HepG2 (cell line): ENCODE measurements around the gene TRIM15. TPM values are rescaled to one million over a fixed set of nuclear protein-coding genes. Genes with fewer than 3 reads are reported as not detected.
A peak's percentile ranks its signal among the peaks of the same experiment; 100 is the strongest.

Experiments used
- CEBPB ChIP-seq: IDR thresholded peaks from 2 replicates; pipeline ENCODE4 v1.6.1; 2011; ENCODE audit warnings: low read depth, low read length, improper control_type of control experiment, borderline replicate concordance
- HNRNPH1 ChIP-seq: fragments of 200-400 bp; formaldehyde crosslinking; optimal IDR thresholded peaks from 2 replicates; pipeline ENCODE3; 2017; ENCODE audit warnings: mild to moderate bottlenecking, low read depth, low read length
- HNRNPL ChIP-seq: fragments of 200-400 bp; formaldehyde crosslinking; IDR thresholded peaks from 2 replicates; pipeline ENCODE4 v1.6.1; 2017; ENCODE audit warnings: mild to moderate bottlenecking, low read depth, low read length
- NONO ChIP-seq, 2 experiments: fragments of 450-650 bp in 1 of 2; sonication (generic) in 1 of 2; formaldehyde crosslinking in 1 of 2; IDR thresholded peaks in 1 of 2; conservative IDR thresholded peaks in 1 of 2; 2 replicates each; pipeline versions ENCODE4 v1.6.1 to v1.8.0; 2017 to 2022; ENCODE audit warnings: mild to moderate bottlenecking in 1 of 2, missing genetic modification reagents in 1 of 2, moderate library complexity in 1 of 2
- PLRG1 ChIP-seq: fragments of 450-650 bp; conservative IDR thresholded peaks from 2 replicates; pipeline ENCODE4 v1.6.1; 2016
- SATB2 ChIP-seq: sonication (generic); formaldehyde crosslinking; IDR thresholded peaks from 2 replicates; pipeline ENCODE4 v1.5.0; 2020; ENCODE audit warnings: missing genetic modification reagents
- TARDBP ChIP-seq: sonication (generic); formaldehyde crosslinking; IDR thresholded peaks from 2 replicates; pipeline ENCODE4 v1.8.0; 2022; ENCODE audit warnings: mild to moderate bottlenecking, missing genetic modification reagents
- TBX3 ChIP-seq: fragments of 450-650 bp; IDR thresholded peaks from 2 replicates; pipeline ENCODE4 v1.6.1; 2017; ENCODE audit warnings: antibody characterized with exemption, mild to moderate bottlenecking, inconsistent platforms, borderline replicate concordance
- ZKSCAN1 ChIP-seq: fragments of 150-350 bp; IDR thresholded peaks from 2 replicates; pipeline ENCODE4 v1.6.1; 2014; ENCODE audit warnings: low read length
- ZNF205 ChIP-seq: IDR thresholded peaks from 2 replicates; pipeline ENCODE4 v1.6.1; 2018; ENCODE audit warnings: missing biosample characterization, missing genetic modification reagents
- ZNF510 ChIP-seq: sonication (generic); formaldehyde crosslinking; IDR thresholded peaks from 2 replicates; pipeline ENCODE4 v1.4.0; 2020; ENCODE audit warnings: low read depth, mild to moderate bottlenecking, missing genetic modification reagents
- ZSCAN29 ChIP-seq: sonication (generic); formaldehyde crosslinking; conservative IDR thresholded peaks from 2 replicates; pipeline ENCODE4 v1.4.0; 2020; ENCODE audit warnings: mild to moderate bottlenecking, missing genetic modification reagents
- polyA plus RNA-seq, 8 experiments: library from polyadenylated mRNA; depleted of rRNA in 3 of 8; stranded (reverse) in 7 of 8; unstranded in 1 of 8; fragments of >200 nt; fragmentation: Illumina TruSeq in 4 of 8; extraction: Trizol in 4 of 8; gene quantifications; 2 replicates each; pipeline versions ENCODE4 v1.2.1 to v1.2.3, GENCODE V29; 2011 to 2016; ENCODE audit warnings: low read depth in 4 of 8, missing spikeins in 1 of 8, mixed read lengths in 1 of 8; ENCODE audit not compliant: insufficient read depth in 1 of 8
- total RNA-seq, 5 experiments: library from RNA; depleted of rRNA; stranded (reverse); fragments of >200 nt; fragmentation: Illumina TruSeq; extraction: Trizol; gene quantifications; 2 replicates each; pipeline ENCODE4 v1.2.3, GENCODE V29; 2016; ENCODE audit warnings: low read depth in 1 of 5
- TF ChIP-seq, protein P1 (sequence below): sonication (generic); formaldehyde crosslinking; IDR thresholded peaks from 2 replicates; pipeline ENCODE4 v1.8.0; 2022; ENCODE audit warnings: missing genetic modification reagents, mild to moderate bottlenecking, inconsistent platforms, borderline replicate concordance
- TF ChIP-seq, protein P2 (sequence below): sonication (generic); formaldehyde crosslinking; IDR thresholded peaks from 2 replicates; pipeline ENCODE4 v1.4.0; 2020; ENCODE audit warnings: missing genetic modification reagents, borderline replicate concordance
- TF ChIP-seq, protein P3 (sequence below): sonication (generic); formaldehyde crosslinking; IDR thresholded peaks from 2 replicates; pipeline ENCODE4 v1.4.0; 2020; ENCODE audit warnings: missing genetic modification reagents
- TF ChIP-seq, protein P4 (sequence below): sonication (generic); formaldehyde crosslinking; IDR thresholded peaks from 2 replicates; pipeline ENCODE4 v1.5.0; 2020; ENCODE audit warnings: missing genetic modification reagents, mild to moderate bottlenecking, borderline replicate concordance
- TF ChIP-seq, protein P5 (sequence below): sonication (generic); formaldehyde crosslinking; IDR thresholded peaks from 2 replicates; pipeline ENCODE4 v1.4.0; 2020; ENCODE audit warnings: mild to moderate bottlenecking, missing genetic modification reagents

Gene TRIM15
- total and polyA plus RNA-seq, 2 of the 13 experiments (the other 11 are each of a cell fraction or from before 2014, with no cell fraction given), result 35.1 to 38.2 TPM

DNA sequence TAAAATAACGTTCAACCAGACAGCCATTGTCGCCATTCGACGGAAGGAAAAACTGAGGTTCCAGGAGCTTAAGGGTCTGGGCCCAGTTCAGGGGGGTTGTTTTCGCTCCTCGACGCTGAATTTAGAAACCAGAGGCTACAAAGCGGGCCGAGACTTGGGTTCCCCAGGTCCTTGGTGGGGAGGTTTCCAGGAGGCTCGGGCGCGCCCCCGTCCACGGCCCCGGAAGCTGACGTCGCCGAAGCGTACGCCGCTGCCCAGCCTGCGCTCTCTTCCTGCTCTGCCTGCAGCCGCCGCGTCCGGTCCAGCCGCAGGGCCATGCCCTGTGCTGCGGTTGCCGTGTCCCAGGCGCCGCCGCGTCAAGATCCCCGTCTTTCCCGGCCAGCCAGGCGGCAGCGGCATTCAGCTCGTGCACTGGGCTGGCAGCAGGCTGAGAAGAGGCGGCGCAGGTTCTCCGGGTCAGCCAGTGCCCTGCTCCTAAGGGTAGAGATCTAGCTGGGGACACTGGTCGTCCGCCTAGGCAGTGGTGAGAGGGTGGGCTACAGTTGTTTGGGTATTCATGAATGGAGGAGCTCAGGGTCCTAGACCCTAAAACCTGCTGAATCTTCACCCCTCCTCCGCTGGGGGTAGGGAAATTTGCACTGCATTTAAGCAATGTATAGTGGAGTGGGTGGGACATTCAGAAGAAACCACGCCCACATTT is 50.8 kb downstream of the TRIM15 start (continued):
- TF ChIP-seq, protein P1, sequence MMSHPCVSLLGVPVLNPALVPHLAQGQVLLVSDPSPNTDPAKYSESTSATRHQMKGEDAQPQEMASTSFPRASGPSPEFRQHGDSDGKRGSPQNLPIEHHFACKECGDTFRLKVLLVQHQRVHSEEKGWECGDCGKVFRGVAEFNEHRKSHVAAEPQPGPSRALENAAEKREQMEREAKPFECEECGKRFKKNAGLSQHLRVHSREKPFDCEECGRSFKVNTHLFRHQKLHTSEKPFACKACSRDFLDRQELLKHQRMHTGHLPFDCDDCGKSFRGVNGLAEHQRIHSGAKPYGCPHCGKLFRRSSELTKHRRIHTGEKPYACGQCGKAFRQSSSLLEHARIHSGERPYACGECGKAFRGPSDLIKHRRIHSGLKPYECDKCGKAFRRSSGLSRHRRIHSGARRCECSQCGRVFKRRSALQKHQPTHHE (CRISPR knock-in tag), result peak; percentile 82; the same call in 1 of the 2 replicates
- TF ChIP-seq TBX3 (peak; percentile 42; the same call in 1 of the 2 replicates), ZNF510 (CRISPR knock-in tag) (no peak; the same call in 1 of the 2 replicates), ZNF205 (CRISPR knock-in tag) (peak; percentile 55; the same call in 1 of the 2 replicates), ZKSCAN1 (0 out of 2 replicates have a peak, but pooled peaks have one; percentile 21), HNRNPH1 (no peak), SATB2 (0 out of 2 replicates have a peak, but pooled peaks have one; percentile 80), TARDBP (peak; percentile 34; the same call in 1 of the 2 replicates), NONO (IDR thresholded peaks at IDR 0.05) (no peak), NONO (CRISPR knock-in tag; conservative IDR thresholded peaks at IDR 0.05) (peak; percentile 92), CEBPB (no peak), ZSCAN29 (CRISPR knock-in tag) (0 out of 2 replicates have a peak, but pooled peaks have one; percentile 6), HNRNPL (no peak), PLRG1 (no peak)
- TF ChIP-seq, protein P2, sequence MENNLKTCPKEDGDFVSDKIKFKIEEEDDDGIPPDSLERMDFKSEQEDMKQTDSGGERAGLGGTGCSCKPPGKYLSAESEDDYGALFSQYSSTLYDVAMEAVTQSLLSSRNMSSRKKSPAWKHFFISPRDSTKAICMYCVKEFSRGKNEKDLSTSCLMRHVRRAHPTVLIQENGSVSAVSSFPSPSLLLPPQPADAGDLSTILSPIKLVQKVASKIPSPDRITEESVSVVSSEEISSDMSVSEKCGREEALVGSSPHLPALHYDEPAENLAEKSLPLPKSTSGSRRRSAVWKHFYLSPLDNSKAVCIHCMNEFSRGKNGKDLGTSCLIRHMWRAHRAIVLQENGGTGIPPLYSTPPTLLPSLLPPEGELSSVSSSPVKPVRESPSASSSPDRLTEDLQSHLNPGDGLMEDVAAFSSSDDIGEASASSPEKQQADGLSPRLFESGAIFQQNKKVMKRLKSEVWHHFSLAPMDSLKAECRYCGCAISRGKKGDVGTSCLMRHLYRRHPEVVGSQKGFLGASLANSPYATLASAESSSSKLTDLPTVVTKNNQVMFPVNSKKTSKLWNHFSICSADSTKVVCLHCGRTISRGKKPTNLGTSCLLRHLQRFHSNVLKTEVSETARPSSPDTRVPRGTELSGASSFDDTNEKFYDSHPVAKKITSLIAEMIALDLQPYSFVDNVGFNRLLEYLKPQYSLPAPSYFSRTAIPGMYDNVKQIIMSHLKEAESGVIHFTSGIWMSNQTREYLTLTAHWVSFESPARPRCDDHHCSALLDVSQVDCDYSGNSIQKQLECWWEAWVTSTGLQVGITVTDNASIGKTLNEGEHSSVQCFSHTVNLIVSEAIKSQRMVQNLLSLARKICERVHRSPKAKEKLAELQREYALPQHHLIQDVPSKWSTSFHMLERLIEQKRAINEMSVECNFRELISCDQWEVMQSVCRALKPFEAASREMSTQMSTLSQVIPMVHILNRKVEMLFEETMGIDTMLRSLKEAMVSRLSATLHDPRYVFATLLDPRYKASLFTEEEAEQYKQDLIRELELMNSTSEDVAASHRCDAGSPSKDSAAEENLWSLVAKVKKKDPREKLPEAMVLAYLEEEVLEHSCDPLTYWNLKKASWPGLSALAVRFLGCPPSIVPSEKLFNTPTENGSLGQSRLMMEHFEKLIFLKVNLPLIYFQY (CRISPR knock-in tag), result no peak; the same call in 1 of the 2 replicates
- TF ChIP-seq, protein P3, sequence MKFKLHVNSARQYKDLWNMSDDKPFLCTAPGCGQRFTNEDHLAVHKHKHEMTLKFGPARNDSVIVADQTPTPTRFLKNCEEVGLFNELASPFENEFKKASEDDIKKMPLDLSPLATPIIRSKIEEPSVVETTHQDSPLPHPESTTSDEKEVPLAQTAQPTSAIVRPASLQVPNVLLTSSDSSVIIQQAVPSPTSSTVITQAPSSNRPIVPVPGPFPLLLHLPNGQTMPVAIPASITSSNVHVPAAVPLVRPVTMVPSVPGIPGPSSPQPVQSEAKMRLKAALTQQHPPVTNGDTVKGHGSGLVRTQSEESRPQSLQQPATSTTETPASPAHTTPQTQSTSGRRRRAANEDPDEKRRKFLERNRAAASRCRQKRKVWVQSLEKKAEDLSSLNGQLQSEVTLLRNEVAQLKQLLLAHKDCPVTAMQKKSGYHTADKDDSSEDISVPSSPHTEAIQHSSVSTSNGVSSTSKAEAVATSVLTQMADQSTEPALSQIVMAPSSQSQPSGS (CRISPR knock-in tag), result peak; percentile 83
- TF ChIP-seq, protein P4, sequence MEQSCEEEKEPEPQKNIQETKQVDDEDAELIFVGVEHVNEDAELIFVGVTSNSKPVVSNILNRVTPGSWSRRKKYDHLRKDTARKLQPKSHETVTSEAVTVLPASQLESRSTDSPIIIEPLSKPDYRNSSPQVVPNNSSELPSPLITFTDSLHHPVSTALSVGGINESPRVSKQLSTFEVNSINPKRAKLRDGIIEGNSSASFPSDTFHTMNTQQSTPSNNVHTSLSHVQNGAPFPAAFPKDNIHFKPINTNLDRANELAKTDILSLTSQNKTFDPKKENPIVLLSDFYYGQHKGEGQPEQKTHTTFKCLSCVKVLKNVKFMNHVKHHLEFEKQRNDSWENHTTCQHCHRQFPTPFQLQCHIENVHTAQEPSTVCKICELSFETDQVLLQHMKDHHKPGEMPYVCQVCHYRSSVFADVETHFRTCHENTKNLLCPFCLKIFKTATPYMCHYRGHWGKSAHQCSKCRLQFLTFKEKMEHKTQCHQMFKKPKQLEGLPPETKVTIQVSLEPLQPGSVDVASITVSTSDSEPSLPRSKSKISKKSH (CRISPR knock-in tag), result peak; percentile 69; the same call in 1 of the 2 replicates
- TF ChIP-seq, protein P5, sequence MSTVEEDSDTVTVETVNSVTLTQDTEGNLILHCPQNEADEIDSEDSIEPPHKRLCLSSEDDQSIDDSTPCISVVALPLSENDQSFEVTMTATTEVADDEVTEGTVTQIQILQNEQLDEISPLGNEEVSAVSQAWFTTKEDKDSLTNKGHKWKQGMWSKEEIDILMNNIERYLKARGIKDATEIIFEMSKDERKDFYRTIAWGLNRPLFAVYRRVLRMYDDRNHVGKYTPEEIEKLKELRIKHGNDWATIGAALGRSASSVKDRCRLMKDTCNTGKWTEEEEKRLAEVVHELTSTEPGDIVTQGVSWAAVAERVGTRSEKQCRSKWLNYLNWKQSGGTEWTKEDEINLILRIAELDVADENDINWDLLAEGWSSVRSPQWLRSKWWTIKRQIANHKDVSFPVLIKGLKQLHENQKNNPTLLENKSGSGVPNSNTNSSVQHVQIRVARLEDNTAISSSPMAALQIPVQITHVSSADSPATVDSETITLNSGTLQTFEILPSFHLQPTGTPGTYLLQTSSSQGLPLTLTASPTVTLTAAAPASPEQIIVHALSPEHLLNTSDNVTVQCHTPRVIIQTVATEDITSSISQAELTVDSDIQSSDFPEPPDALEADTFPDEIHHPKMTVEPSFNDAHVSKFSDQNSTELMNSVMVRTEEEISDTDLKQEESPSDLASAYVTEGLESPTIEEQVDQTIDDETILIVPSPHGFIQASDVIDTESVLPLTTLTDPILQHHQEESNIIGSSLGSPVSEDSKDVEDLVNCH (CRISPR knock-in tag), result no peak
